ENCODE data around the gene XPOT. TPM values are rescaled to one million over a fixed set of nuclear protein-coding genes. Genes with fewer than 3 reads are reported as not detected.

Gene XPOT
- total RNA-seq, 1 donor from 2014 or later: 24.7 TPM

DNA sequence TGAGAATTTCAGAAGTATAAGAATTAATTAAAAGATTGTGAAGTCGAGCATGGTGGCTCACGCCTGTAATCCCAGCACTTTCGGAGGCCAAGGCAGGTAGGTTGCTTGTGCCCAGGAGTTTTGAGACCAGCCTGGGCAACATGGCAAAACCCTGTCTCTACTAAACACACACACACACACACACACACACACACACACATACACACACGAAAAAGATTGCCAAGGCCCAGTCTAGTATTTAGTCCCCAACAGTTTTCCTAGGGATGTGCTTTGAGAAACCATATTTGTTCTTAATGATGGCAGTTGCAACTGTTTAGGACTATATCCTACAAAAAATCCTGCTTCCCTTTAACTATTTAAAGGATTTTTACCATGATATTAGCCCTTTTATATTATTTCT is 53.7 kb downstream of the XPOT start:
- ATAC-seq (no peak), DNase-seq (no peak)
- intact Hi-C loops (cut with micrococcal nuclease): no loop called here

DNA sequence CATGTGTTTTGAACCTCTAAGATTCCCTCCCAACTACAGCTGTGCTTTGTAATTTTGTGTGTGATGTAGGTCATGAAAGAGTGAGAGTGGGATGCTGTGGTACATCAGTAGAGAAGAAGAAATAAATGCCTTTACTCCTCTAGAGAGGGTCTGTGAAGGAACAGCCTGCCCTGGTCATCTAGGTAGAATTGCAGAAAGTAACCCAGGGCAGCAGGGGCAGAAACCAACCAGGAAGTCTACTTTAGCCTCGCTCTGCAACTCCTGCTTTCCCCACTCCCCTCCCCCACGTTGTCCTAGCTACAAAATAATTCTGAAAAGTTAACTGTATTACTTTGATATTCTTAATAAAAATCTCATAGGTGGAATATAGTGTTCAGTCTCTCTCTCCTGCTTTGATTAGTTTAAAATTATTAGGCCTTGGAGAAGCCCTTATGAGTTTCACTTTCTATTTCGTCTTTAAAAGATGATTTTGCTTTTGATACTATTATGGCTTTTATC is 55.3 kb downstream of the XPOT start:
- DNase-seq: no peak
- peak; percentile 41 for ATAC-seq
- intact Hi-C loops (cut with micrococcal nuclease): no loop called here

DNA sequence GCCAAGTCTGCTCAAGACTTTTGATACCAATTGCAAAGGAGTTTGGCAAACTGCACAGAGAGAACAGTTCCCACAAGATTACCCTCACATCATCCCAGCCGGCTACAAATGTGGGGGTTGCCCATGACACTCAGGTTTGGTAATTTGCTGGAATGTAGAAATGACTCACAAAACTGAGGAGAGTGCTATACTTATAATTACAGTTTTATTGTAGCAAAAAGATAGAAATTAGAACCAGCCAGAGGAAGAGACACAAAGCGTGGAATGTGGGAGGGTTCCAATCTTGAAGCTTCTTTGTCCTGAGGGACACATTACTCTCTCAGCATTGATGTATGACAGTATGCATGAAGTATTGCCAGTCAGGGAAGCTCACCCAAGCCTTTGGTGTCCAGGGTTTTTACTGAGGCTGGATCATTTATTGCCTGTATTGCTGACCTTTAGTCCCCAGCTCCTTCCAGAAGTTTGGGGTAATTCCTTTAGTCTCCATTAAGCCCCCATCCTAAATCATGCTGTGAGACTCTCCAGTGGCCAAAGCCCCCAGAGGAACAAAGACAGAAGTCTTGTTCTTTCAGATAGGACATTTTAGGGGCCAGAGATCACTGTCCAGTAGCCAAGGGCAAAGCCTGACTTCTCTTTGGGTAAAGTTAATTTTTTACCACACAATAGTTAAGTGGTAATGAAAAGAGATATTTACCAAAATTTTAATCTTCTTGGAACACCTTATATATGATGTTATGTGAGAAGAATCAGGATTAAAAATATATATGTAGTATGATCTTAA is 57.6 kb downstream of the XPOT start:
- intact Hi-C loops (cut with micrococcal nuclease): no loop called here
- ATAC-seq (no peak), DNase-seq (no peak)

DNA sequence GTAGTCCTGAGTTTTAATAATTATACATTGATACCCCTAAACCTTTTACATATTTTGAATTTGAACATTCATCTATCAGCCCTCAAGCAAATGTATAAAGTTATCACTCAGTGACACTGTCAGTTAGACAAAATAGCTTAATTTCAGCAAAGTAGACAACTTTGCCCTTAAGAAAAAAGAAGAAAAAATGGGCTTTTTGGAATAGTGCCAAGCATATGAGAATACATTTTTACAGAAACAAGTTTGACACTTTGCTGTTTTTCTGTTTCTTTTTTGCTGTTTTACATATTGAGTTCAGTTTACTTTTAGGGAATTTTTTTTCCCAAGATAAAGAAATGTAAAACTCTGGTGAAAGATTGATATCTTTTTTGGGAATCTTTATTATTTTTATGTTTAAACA is 62.0 kb downstream of the XPOT start:
- no peak for DNase-seq
- intact Hi-C loops (cut with micrococcal nuclease): no loop called here
- ATAC-seq: no peak

DNA sequence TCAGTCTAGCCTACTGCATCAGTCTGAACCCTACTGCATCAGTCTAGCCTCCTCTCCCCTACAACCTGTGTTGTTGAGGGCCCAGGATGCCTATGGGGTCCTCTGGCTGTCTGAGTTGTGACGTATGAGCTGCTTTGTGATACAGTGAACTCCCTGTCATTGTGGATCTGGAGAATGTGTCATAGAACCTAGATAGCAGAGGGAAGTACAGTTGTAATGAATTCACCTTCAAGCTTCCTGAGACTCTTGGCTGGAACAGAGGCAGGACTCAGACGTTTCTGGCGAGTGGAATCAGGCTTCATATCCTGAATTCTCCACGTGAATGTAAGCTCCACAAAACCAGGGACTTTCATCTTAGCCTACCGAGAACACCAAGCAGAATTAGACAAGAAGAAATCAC is 64.8 kb downstream of the XPOT start:
- intact Hi-C loops (cut with micrococcal nuclease): no loop called here
- DNase-seq: no peak
- ATAC-seq: no peak

DNA sequence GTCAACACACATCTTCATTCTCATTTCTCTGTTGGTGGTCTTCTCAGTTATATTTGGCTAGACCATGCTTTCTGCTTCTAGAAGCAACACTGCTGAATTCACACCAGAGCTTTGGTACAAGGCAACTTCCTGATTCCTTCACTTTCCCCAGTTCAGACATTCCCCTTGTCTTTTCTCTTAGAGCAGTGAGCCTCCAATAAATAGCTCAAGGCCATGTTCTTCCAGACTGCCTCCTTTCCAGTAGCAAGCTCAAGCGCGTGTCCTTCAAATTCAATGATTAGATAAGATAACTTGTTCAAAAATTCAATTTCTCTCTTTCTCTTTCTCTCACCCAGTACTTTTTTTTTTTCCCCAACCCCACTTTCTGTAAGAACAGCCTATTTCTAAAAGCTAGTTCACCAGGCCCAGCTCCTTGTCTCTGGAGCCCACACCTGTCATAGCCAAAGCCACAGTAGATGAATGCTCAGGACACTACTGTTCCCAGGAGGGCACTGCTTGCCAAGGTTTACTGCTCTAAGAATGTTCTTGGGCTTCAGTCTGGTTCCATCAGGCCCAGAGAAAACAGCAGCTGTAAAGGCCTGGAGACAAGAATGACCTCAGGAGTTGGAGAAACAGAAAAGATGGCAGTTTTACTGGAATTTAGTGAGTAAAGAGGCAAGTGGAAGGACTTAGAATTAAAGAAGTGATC is 65.4 kb downstream of the XPOT start:
- no peak for DNase-seq
- peak; percentile 86 for ATAC-seq

DNA sequence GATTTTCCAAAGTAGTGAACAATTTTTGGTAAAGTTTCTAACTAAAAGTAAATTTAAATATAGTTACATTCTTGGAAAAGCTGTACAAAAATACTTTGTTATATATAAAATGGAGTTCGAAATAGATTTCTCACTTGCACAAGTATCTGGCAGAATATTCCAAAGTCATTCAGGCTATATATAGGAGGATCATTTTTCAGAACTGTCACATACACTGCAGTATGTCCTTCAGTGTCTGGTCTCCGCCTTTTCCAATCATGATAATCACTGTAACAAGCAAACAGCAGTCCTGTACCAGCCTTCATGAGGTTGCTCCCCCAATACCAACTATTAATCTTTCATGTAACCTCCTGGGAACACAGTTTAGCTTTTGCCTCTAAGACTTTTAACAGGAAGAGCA is 66.3 kb downstream of the XPOT start:
- ATAC-seq (peak; percentile 69), DNase-seq (no peak)
- intact Hi-C loops (cut with micrococcal nuclease): no loop called here

More for the DNA sequence above, 65.4 kb downstream of the XPOT start:
- intact Hi-C loops (cut with micrococcal nuclease): no loop called here

DNA sequence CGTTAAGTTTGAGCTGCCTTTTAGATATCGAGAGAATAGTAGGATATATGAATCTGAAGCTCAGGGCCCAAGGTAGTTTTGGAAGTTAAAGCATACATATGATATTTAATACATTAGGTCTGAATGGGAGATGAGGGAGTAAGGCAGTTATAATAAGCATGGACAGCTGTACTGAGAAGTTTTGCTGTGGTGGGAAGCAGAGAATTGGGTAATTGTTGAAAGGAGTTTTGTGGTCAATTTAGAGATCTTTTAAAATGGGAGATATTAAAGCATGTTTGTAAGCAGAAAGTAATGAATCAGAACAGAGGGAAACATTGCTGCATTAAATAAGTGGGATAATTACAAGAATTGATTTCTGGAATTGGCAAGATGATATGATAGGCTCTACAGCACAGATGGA is 69.0 kb downstream of the XPOT start:
- intact Hi-C loops (cut with micrococcal nuclease): no loop called here
- ATAC-seq: no peak

DNA sequence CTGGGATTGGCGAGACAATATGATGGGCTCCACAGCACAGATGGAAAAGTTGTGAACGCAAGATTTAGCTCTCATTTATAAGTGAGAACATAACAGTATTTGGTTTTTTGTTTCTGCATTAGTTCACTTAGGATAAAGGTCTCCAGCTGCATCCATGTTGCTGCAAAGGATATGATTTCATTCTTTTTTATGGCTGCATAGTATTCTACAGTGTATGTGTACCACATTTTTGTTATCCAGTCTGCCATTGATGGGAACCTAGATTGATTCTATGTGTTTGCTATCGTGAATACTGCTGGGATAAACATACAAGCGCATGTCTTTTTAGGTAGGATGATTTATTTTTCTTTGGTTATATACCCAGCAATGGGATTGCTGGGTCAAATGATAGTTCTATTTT is 71.3 kb downstream of the XPOT start:
- intact Hi-C loops (cut with micrococcal nuclease): no loop called here

More for the DNA sequence above, 69.0 kb downstream of the XPOT start:
- DNase-seq: no peak

DNA sequence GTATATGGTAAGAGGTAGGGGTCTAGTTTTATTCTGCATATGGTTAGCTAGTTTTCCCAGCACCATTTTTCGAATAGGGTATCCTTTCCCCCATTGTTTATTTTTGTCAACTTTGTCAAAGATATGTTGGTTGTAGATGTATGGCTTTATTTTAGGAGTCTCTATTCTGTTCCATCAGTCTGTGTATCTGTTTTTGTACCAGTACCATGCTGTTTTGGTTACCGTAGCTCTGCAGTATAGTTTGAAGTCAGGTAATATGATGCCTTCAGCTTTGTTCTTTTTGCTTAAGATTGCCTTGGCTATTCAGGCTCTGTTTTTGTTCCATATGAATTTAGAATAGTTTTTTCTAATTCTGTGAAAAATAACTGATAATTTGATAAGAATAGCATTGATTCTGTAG is 72.7 kb downstream of the XPOT start:
- no peak for ATAC-seq
- DNase-seq: no peak
- intact Hi-C loops (cut with micrococcal nuclease): no loop called here

More for the DNA sequence above, 71.3 kb downstream of the XPOT start:
- DNase-seq (no peak), ATAC-seq (no peak)

DNA sequence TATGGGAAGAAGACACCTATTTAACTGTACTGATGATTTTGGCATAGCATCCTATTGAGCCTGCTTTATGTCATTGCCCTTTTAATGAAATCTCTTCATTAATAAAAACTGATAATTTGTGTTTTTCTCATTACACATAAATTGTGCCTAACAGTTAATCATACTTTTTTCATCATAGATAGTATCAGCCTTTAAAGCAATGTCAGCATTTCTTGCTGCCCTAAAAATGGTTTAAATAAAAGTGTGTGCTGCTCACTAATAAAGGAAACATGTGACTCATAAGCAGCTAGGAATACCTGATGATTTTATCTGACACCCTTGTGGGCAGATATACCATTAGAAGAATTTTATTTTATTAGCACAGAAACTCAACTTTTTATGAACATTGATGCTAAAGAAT is 74.5 kb downstream of the XPOT start:
- intact Hi-C loops (cut with micrococcal nuclease): no loop called here
- DNase-seq (no peak), ATAC-seq (no peak)

DNA sequence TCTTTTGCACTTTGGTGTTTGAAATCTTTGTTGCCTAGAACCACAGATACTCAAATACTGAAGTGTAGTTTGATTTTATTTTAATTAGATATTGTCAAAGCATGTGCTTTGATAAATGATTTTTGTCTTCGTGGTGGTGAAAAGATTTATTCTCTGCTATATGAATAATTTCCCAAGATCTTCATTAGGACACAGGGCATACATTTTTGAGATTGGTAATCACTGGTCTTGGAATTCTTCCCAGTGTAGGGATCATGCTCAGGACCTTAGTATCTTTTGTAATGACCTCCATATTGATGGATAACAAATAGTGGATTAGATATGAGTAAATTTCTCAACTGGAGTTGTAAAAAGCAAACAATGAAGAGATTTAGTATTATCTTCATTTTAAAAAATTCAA is 76.0 kb downstream of the XPOT start:
- intact Hi-C loops (cut with micrococcal nuclease): loop anchor here (10.0 kb wide), 1 partner anchor 55 kb away; no protein-coding TSS in a partner anchor
- ATAC-seq: no peak
- no peak for DNase-seq

DNA sequence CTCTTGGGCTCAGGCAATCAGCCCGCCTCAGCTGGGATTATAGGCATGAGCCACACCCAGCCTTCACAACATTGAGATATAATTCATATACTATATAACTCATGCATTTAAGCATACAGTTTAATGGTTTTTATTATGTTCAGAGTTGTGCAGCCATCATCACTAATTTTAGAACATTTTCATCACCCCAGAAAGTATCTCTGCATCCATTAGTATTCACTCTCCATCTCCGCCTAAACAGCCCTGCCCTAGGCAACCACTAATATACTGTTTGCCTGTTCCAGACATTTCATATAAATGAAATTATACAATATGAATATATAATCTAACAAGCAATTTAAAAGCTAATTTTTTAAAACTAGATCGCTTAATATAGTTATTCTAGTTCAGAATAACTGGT is 82.5 kb downstream of the XPOT start:
- intact Hi-C loops (cut with micrococcal nuclease): loop anchor here (10.0 kb wide), 1 partner anchor 62 kb away; no protein-coding TSS in a partner anchor
- ATAC-seq (no peak), DNase-seq (no peak)

DNA sequence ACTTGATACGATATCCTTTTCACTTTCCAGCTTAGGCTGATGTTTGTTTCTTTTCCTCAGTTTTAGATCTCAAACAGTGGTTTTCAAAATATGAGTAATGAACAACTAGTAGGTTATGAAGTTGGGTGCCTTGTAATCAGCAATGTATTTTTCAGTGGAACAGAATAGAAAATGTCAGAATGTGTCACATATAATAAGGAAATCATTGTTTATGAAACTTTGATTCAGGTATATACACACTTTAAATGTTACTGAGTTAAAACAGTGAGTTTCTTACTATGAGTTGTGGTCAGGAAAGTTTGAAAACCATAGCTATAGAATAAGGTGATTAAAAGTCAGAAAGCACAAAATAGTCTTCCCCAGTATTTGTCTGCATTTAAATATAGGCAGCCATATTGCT is 87.5 kb downstream of the XPOT start:
- ATAC-seq (no peak), DNase-seq (no peak)
- intact Hi-C loops (cut with micrococcal nuclease): no loop called here

DNA sequence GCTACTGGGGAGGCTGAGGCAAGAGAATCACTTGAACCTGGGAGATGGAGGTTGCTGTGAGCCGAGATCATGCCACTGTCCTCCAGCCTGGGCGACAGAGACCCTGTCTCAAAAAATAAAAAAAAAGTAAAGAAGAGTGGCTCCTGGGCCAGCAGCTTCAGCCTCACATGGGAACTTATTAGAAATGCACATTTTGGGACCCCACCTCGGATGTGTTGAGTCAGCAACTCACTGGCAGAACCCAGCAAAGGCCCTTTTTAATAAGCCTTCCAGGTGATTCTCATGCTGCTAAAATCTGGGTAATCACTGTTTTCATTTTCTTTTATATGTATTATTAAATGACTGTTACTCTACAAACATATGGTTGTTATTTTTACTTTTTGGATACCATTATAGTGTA is 89.3 kb downstream of the XPOT start:
- DNase-seq (no peak), ATAC-seq (no peak)
- intact Hi-C loops (cut with micrococcal nuclease): no loop called here

DNA sequence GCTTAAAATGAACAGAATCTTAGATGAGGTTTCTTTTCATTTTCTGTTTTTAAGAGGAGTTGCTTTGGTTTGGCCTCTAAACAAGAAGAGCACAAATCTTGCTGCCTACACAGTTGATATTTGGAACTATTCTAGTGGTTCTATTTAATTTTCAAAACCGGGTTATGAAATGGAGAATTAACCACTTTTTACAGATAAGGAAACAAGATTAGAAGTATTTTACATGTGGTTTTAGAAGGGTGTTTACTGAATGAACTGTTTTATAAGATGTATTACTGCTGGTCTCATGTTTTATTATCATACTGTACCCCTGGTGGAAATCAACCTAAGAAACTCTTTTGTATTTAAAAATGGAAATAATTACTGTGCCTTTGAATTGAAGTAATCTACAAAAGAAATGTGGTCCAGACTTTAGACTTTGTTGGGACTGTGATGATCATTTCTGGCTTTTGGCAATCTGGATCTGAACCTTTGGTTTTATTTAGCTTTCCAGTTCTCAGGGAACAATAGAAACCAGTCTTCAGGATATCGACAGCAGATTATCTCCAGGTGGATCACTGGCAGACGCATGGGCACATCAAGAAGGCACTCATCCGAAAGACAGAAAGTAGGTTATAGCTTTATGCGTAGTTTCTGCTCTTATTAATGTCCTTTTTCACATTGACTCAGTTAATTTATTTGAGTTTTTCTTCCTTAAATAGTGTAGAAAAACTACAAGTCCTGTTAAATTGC is 91.0 kb downstream of the XPOT start:
- DNase-seq: no peak
- intact Hi-C loops (cut with micrococcal nuclease): no loop called here
- ATAC-seq: no peak

DNA sequence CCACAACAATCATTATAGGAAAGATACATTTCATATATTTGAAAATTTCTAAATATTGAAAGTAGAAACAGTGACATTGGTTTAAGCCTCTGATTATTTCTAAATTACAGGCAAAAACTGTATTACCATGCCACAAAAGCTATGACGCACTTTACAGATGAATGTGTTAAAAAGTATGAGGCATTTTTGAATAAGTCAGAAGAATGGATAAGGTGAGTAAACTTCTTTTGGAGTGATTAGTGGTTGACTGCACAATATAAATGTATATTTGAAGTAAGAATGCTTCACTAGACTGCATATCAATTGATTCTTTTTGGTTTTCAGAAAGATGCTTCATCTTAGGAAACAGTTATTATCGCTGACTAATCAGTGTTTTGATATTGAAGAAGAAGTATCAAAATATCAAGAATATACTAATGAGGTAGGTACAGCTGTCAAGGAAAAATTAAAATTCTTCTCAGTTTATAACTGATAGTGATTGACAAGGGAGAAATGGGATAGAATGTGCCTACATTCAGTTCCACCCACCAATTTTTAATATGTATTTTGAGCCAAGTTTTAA is 92.7 kb downstream of the XPOT start:
- DNase-seq (no peak), ATAC-seq (no peak)
- intact Hi-C loops (cut with micrococcal nuclease): no loop called here

DNA sequence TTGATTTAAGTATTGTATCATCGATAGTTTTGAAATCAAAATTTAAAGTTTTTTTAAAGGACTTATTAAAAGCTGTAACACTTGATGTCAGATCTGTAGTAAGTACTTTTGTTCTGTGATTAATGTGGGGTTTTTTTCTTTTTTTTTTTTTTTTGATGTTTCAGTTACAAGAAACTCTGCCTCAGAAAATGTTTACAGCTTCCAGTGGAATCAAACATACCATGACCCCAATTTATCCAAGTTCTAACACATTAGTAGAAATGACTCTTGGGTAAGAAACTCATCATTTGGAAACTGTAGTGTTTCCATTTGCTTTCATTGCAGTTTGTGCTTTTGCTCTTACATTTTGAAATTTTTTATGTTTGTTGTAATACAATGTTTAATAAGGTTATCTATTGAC is 93.3 kb downstream of the XPOT start:
- no peak for ATAC-seq
- intact Hi-C loops (cut with micrococcal nuclease): no loop called here
- DNase-seq: no peak

DNA sequence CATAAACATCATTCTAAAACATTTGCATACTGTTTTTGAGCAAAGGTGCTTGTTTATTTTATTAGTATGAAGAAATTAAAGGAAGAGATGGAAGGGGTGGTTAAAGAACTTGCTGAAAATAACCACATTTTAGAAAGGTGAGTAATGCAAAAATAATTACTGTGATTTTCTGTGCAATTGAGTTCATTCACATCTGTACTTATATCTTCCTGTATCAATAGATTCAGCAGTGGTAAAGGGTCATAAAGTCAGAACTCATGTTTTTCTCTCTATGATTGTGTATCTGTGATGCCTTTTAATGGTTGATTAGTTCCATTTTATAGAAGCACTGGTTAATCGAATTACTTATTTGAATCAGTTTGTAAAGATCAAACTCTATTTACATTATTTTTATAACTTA is 93.7 kb downstream of the XPOT start:
- ATAC-seq (no peak), DNase-seq (no peak)
- intact Hi-C loops (cut with micrococcal nuclease): no loop called here

DNA sequence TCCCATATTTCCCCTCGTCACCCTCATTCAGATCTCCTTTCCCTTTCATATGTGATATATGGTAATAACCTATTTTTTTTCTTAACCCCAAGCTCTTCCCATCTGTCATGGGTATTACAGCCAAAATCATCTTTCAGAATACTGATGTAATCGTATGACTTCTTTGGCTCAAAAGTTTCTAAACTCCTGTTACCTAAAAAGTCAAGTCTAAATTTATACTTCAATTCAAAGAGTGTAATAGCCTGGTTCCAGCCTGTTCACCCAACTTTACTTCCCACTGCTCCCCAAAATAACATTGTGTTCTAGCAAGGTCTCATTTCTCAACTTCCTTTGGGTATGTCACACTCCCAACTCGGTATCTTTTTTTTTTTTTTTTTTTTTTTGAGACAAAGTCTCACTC is 96.2 kb downstream of the XPOT start:
- ATAC-seq (no peak), DNase-seq (no peak)
- intact Hi-C loops (cut with micrococcal nuclease): no loop called here

Measured in left ventricle myocardium superior (tissue), 1 donor.